Measurements from ENCODE around the gene SMIM13.
A peak's percentile ranks its signal among the peaks of the same experiment; 100 is the strongest.

Gene SMIM13

GRCh38 chr6:11153447-11153846 lies 59.8 kb downstream of the SMIM13 start:
- DNase-seq (ENCODE audit: low spot score), result no peak

GRCh38 chr6:11155589-11155988 lies 62.0 kb downstream of the SMIM13 start:
- no peak for DNase-seq (ENCODE audit: low spot score)

DNA sequence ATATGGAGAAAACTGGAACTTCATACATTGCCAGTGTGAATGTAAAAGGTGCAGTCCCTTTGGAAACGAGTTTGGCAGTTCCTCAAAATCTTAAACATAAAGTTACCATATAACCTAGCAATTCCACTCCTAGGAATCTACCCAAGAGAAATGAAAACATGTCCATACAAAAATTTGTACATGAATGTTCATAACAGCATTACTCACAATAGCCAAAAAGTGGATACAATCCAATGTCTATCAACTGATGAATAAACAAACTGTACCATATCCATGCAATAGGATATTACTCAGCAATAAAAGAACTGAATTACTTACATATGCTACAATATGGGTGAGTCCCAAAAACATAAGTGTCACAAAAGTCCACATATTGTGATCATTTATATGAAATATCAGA lies 66.6 kb downstream of the SMIM13 start:
- no peak for DNase-seq (ENCODE audit: low spot score)

DNA sequence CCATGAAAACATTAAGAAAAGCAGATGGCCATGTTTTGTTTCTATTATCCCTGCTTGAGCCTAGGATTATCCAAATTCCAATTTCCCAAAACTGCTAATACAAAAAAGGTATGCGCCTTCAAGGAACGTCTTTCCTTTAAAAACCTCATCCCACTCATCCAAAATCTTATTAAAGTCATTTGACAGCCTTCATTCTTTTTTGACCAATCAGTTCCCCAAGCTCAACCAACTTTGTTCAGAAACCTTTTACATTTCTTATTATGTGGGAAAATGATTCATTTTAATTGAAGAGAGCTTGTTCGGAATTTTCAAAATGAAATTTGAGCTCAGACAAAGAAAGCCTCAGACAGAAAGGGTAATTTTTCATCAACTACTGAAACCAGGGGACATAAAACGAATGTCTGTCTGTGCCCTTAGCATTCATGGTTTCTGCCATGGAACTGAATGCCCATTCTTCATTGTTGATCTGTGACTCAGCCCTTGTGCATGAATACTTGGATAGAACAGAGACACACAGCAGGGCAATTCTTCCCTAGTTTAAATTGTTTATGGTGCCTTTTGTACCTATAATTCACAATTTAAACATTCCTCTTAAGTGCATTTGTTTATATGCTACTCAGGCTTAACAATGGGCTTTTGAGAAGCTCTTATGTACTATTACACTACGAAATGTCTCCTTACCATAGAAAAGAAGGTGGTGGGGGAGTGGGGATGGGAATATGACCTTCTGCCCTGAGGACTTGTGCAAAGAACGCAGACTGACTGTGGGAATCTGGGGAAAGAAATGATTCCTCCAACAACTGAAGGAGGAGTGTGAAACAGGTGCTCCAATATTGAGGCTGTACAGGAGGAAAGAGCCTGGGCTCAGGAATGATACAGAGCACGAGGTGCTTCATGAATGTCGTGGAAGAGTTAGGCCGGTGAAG lies 67.7 kb downstream of the SMIM13 start:
- DNase-seq (ENCODE audit: low spot score), result peak; percentile 42

- DNase-seq (ENCODE audit: low spot score), result no peak
These were observed 68.6 kb downstream of the SMIM13 start for GRCh38 chr6:11162262-11162661.

- no peak for DNase-seq (ENCODE audit: low spot score)
These were observed 70.3 kb downstream of the SMIM13 start for GRCh38 chr6:11163932-11164331.

- no peak for DNase-seq (ENCODE audit: low spot score)
These were observed 71.3 kb downstream of the SMIM13 start for GRCh38 chr6:11164717-11165646.

DNA sequence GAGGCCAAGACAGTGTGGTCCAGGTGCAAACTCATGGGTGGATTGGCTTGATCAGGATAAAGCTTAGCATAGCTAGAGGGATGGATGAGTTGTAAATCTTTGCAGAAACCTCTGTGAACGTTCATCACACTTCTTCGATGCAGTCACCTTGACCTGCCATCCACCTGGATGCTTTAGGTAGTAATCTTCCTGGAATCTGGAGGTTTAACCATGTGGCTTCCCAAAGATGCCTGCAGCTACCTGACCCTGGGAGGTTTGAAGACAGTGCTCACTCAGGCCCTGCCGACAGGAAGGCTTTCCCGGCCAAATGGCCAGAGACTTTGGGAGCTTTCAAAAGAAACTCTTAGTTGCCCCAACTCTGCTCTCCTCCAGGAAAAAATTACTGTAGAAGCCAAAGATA lies 73.3 kb downstream of the SMIM13 start:
- no peak for DNase-seq (ENCODE audit: low spot score)

DNA sequence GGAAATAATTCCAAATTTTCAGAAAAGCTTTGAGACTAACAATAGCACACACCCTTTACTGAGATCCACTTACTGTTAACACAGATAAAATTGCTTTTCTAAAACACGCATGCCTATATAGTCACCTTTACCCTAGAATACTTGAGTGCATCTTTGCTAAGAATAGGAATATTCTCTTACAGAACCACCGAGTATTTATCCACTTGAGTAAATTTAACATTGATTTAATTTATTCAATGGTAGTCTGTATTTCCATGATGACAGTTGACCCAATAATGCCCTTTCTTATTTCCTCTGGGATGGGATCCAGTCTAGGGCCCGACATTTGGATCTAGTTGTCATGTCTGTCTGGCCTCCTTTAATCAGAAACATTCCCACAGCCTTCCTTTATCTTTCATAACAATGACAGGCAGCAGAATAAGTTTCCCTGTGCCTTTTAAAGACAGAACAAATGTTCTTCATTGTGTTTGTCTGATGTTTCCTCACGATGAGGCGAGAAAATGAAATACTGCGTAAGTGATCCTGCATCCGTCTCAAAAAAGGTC lies 74.5 kb downstream of the SMIM13 start:
- DNase-seq (ENCODE audit: low spot score), result no peak

GRCh38 chr6:11171952-11172351 lies 78.3 kb downstream of the SMIM13 start:
- DNase-seq (ENCODE audit: low spot score), result no peak

- DNase-seq (ENCODE audit: low spot score), result peak; percentile 55
These were observed 79.1 kb downstream of the SMIM13 start for GRCh38 chr6:11172501-11173327.

DNA sequence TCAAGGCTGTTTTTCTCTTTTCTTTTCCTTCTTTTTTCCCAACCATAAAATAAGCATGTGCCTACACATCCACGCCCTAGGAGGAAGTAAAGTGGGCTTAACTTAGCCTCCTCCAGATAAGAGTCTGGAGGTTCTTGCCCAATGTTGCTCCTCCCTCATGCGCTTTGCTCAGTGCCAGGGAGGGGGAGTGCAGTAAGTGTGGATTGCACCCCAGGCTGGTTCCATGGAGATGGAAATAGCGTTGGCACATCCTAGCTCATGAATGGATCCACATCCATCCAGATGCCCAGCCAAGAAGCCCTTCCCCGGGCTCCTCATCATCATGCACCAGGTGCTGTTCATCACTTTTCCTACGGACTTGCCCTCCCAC lies 80.6 kb downstream of the SMIM13 start:
- DNase-seq (ENCODE audit: low spot score), result no peak

GRCh38 chr6:11177271-11177670 lies 83.6 kb downstream of the SMIM13 start:
- no peak for DNase-seq (ENCODE audit: low spot score)

- no peak for DNase-seq (ENCODE audit: low spot score)
These were observed 85.4 kb downstream of the SMIM13 start for GRCh38 chr6:11179088-11179418.

DNA sequence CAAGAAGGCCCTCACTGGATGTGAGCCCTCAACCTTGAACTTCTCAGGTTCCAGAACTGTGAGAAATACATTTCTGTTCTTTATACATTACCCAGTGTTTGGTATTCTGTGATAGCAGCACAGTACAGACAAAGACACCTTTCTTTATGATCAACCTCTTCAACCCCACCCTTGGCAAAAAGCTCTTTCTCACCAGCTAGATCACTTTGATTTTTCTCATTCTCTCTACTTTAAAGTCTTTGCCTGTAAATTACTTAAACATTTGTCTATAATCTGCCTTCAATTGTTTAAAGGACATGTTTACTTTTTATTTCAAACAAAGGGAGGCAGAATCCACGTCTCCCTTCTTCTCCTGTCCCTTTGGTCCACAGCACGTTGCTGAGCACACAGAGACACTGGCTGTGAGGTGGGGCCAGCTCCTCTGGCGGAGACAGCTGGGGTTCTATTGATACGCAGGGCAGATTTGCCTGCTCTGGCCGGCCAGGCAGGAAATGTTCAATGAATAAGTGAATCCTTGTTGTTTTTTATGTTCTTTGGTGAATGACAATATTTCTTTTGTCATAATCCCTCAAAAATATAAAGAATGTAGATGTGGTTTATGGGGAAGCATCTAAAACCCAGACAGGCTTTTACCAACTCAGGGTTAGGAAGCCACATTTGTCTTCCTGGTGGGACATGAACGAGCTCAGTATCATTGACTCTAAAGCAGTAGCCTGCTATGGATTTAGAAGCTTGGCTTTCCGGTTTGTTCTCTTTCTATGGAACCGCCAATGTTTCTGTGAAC lies 86.0 kb downstream of the SMIM13 start:
- DNase-seq (ENCODE audit: low spot score), result no peak

DNA sequence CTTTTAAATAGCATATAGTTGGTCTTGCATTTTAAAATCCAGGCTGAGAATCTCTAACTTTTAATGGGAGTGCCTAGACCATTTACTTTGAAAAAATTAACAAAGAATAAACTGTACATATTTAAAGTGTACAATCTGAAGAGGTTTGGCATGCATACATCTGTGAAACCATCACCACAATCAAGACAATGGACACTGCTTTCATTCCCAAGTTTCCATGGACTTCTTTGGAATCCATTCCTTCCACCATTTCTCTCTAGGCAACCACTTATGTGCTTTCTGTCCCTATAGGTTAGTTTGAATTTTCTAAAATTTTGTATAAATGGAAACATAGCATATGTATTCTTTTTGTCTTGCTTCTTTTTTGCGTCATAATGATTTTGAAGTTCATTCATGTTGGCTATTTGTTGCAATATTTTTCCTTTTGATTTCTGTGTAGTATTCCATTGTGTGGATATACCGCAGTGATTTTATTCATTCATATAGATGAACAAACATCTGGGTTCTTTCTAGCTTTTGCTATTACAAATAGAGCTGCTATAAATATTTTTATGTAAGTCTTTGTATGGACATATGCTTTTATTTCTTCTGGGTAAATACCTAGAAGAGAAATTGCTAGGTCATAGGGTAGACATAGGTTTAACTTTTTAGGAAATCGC lies 88.0 kb downstream of the SMIM13 start:
- no peak for DNase-seq (ENCODE audit: low spot score)

GRCh38 chr6:11183761-11184362 lies 90.2 kb downstream of the SMIM13 start:
- no peak for DNase-seq (ENCODE audit: low spot score)

DNA sequence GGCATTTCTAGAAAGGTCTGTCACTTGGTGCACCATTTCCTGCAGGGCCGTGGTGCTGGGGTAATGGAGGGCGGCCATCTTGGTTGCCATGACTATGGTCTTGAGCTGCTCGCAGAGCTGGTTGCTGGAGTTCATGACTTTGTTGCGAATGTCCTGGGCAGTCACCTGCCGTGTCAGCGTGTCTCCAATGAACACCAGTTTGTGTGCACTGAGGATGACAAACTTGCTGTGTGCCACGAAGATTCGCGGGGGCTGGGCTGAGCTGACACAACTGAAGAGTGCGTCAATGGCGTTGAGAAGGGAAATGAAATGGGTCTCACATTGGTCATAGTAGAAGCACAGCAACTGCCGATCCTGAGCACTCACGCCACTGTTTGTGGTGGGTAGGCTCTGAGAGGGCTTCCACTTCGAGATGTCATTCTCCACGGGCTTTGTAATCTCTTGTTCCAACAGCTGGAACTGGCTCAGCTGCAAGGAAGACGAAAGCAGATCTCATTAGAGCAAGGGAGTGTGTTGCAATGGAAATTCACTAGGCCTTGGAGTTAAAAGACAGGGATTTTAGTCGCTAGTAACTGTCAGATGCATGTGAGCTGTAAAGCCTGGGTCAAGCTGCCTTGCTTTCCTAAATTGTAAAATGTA lies 91.7 kb downstream of the SMIM13 start:
- DNase-seq (ENCODE audit: low spot score), result no peak

- no peak for DNase-seq (ENCODE audit: low spot score)
These were observed 93.7 kb downstream of the SMIM13 start for GRCh38 chr6:11187301-11187700.
